NCI-H1048 (cell line): ENCODE measurements around the gene SEMA3C.
A peak's percentile ranks its signal among the peaks of the same experiment; 100 is the strongest.

ENCODE experiments used
- DNase-seq: peaks from one replicate; lab custom pipeline; 2025; lab: John Stamatoyannopoulos, UW

Gene SEMA3C

GRCh38 chr7:80918909-80919721 lies at the start of gene SEMA3C:
Gene SEMA3C, minus strand, starts transcription at chr7:80919051. Its CDS starts 2,270 bp downstream, at chr7:80916781.
- DNase-seq, result peak; percentile 73

DNA sequence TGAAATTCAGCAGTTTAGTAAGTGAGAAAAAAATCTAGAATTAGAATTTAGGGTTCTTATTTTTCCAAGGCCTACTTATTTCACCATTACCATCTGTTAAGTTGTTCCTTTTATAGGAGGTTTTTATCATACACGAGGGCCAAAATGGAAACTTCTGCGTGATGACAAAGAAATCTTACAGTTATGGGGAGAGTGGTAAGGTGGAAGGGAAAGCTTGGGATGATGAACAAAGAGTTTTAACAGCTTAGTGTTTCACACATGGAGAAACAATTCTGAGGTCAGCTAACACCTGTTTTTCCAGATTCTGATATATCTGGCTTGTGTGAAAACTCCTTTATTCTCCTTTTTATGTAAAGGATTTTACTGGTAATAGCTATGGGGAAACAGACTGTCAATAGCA lies 49.8 kb upstream of the SEMA3C start:
- DNase-seq, result no peak

DNA sequence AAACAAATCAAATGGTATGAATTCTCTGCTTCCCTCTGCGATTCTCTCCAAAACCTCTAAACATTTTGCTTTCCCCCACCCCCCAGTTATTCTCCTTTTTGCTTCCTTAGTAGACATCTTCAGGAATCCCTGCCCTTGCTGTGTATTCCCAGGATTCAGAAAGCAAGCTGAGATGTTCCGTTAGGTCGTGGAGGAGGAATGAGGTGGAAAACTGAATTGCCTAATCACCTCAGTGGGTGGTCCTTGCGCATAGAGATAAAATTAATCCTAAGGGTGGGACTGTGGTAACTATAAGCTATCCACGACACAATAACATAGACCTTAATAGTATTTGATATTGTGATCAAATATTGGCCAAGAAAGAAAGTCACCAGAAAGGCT lies 49.1 kb upstream of the SEMA3C start:
- DNase-seq, result no peak

GRCh38 chr7:80967071-80967916 lies 48.4 kb upstream of the SEMA3C start:
- no peak for DNase-seq

GRCh38 chr7:80960244-80960795 lies 41.5 kb upstream of the SEMA3C start:
- no peak for DNase-seq

GRCh38 chr7:80957226-80957777 lies 38.5 kb upstream of the SEMA3C start:
- DNase-seq, result no peak

- no peak for DNase-seq
Measured at GRCh38 chr7:80954191-80954590, 35.3 kb upstream of the SEMA3C start.

DNA sequence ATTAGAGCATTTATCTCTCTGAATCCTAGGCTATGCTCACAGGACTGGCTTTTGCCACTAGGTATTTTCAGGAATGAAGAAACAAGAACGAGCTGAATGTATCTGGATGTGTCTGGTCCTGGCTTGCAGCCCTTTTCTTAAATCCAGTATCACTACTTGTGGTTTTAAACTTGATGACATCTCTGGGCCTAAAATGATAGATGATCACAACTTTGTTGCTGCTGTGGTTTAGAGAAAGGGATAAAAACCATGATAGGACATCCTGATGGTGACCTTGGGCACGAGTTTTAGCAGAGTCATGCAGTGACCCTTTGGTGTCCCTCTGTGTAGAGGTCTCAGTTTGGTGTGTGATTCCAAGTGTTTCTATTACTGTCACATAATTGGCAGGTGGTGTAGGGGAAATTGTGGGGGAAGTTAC lies 31.7 kb upstream of the SEMA3C start:
- DNase-seq, result no peak

DNA sequence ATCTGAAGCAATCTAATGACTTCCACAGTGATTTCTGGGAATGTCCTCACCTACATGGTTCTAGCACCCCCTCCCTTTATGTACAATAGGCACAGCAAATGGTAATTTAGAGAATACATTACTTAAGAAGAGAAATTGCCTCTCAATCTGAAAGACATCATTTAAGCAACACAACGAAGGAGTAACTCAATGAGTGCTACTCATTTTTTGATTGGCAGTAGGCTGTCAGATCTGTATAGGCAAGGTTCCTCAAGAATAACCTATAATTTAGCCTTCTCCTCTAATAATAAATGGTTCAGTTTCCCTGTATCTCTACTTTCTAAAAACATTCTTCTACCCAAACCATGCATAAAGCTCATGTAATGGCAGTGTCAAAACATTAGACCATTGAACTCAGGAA lies 30.6 kb upstream of the SEMA3C start:
- no peak for DNase-seq

GRCh38 chr7:80946858-80947257 lies 28.0 kb upstream of the SEMA3C start:
- no peak for DNase-seq

DNA sequence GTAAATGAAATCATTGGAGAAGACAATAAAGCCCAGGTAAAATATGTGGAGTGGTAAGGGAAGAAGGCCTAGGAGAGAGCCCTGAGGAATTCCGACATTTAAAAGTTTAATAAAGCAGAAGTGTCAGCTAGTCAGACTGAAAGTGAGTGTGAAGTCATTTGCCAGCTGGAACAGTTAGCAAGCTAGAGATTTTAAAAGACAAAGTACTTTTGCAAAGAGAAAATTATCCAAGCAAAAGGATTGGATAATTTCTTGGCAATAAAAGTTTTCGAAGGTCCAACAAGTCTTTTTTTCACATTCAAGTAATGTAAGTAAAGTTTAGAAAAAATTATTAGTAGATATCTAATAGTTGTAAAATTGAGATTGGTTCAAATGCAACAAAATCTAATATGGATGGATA lies 27.1 kb upstream of the SEMA3C start:
- no peak for DNase-seq

GRCh38 chr7:80943342-80943741 lies 24.5 kb upstream of the SEMA3C start:
- DNase-seq, result no peak

DNA sequence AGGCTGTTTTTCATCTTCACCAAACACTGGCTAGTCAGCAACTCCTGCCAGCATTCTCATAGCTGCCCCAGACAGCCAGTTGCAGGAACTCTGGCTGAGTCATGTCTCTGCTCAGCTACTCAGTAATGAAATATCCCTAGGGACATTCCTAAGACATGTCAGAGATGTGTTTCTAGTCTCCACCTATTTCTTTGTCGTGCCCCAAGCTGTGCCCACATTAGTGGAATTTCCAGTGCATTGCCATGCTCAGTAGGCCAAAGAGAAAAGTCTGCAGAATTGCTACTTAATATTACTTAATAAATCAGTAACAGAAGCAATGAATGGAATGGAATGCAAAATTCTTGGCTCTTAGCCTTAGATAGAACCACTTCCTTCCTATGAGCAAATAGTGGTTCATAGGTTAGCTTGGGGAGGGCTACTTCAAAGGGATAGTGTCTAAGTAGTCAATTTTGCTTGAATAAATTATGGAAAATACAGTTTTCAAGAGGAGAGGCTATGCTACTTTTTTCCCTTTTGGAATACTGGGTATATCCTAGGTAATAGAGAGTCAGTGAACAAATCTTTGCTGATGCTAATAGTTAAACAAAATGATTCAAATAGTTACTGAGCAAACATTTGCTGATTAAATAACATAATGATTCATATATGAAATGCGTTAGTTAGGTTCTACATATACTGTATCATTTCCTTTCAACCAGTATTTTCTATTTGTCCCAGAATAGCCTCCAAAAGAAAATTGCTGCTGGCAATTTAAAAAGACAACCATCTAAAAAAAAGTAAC lies 23.6 kb upstream of the SEMA3C start:
- no peak for DNase-seq

DNA sequence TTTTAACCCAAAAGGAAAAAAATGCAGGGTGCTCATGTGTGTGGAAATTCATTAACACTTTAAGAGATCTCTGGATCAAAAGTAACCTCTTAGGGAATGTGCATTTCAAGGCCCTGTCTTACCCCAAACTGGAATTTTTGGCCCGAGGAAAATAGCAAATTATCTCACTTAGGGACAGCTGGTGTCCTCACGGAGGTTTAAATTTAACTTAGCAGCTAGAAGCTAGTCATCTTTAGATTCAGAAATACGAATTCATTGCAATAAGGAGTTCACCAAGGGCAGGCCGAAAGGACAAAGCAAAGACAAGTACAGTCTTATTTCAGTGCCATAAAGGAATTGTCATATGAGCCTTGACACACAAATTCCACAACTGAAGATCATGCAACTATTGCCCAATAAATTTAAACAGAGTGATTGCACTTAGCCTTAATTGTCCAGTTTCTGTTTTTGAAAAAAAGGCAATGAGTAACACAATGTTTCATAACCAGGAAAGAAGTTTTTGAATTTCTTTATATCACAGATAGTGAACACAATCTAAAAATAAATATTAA lies 22.4 kb upstream of the SEMA3C start:
- DNase-seq, result no peak

GRCh38 chr7:80940539-80941207 lies 21.8 kb upstream of the SEMA3C start:
- no peak for DNase-seq

DNA sequence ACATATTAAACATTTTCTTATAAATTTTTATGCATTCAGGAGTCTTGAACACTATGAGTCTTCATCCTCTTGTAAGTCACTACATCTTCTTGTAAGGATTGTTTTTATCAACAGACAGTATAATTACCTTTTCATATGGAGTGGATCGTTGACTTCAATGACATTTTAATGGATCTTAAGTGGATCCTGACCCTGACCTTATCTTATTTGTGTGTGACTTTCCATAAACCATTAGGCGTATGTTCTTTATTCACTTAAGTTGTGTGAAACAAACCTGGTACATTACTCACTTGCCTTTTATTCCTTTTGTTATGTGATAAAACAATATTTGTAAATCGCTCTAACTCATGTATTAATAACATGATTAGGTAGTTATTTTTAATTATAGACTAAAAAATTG lies 18.5 kb upstream of the SEMA3C start:
- no peak for DNase-seq

DNA sequence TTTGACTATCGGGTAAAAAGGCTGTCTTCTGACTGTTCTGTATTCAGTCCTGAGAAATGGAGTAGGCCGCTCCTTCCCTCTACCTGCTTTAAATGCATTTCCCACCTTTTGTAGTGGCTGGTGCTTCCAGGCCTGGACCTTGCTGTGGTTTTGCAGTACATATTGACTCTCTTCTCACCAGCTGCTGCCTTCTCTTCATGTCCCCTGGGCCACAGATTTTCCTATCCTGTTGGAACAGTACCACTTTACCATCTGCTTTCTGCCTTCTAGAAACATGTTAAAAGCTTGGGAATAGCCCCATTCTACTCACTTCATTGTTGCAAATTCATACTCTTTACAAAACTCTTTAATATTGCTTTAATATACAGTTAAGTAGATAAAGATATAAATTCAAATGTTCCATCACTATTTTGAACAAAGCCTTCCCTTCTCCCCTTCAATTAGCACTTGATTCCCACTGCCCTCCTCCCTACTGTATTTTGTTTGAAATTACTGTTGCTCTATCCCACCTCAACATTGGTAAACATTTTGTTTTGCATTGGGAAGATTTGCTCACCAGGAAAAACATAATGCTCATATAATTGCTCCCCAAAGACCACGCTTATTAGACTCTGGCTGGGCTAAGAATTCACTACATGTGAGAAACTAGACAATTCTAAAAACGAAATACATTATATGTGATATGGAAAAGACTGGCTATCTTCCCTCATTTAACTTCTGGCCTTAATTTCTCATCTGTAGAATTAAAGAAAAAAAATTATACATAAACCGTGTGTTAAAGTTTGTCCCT lies 17.3 kb upstream of the SEMA3C start:
- no peak for DNase-seq

GRCh38 chr7:80934321-80934720 lies 15.5 kb upstream of the SEMA3C start:
- no peak for DNase-seq

DNA sequence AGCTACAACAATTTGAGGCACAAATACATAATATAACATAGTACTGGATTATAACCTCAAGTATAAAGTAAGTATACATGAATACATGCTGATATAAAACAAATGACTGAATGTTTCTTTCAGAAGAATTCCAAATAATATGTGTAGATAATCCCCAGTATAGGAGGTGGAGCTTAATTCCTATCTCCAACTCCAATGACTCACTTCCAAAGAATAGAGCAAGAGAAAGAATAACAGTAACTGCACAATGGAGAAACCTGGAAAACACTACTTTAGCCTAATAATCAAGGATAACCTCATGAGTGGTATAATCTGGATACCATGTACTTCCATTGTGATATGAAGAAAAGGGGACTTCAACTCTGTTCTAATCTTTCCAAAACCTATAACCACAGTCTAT lies 13.7 kb upstream of the SEMA3C start:
- DNase-seq, result no peak

DNA sequence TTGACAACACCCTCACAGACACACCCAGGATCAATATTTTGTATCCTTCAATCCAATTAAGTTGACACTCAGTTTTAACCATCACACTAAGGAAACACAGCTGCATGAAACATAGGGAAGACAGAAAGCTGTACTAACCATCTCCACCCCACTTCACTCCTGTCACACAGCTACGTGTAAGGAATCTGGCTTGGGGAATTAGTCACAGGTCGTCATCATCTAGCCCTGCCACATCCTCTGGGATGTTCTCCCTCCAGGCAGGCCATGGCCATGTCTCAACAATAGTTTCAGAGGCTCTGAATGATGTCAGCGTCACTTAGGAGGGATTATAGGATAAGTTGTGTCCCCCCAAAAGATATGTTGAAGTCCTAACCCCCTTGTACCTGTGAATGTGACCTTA lies 10.8 kb upstream of the SEMA3C start:
- DNase-seq, result no peak
